Ovary (tissue), 3 donors: ENCODE measurements around the gene LARP4B.

ENCODE experiments used
- CTCF ChIP-seq, 3 donors: fragments of 450-650 bp in 2 of 3; fragments of 200-600 bp in 1 of 3; IDR thresholded peaks; one replicate each; pipeline versions ENCODE4 v1.5.1 to v1.8.0; 2016 to 2022; ENCODE audit warnings: antibody characterized with exemption in 3 of 3, mild to moderate bottlenecking in 1 of 3
- EP300 ChIP-seq: sonication (generic); formaldehyde crosslinking; IDR thresholded peaks from one replicate; pipeline ENCODE4 v1.6.1; 2017; ENCODE audit warnings: antibody characterized with exemption
- donor health status: DM: no; HTN: no; CAD: no.

GRCh38 chr10:791639-792038, 139.9 kb downstream of the LARP4B start:
- no peak for TF ChIP-seq CTCF (IDR thresholded peaks at IDR 0.05)
- TF ChIP-seq EP300 = no peak
